Natural killer cell (primary cell): ENCODE data around the gene TWIST2. TPM values are rescaled to one million over a fixed set of nuclear protein-coding genes. Genes with fewer than 3 reads are reported as not detected.

Source experiments
- ATAC-seq, 3 donors: fragments of 150-1000 bp in 2 of 3; fragments of 200-7000 bp in 1 of 3; cut with Tn5 transposase; 1 replicate in 1 of 3; 2 replicates in 2 of 3; pipeline ENCODE4 v1.10.0; 2021; ENCODE audit warnings: mild to moderate bottlenecking in 2 of 3, moderate library complexity in 2 of 3
- DNase-seq, 2 donors: peaks; one replicate each; pipeline versions ENCODE4 v3.0.0 to v3.0.0-alpha.2; 2013 to 2021; ENCODE audit warnings: mixed read lengths in 1 of 2
- H3K27ac ChIP-seq: one replicate; pipeline ENCODE4 v1.5.1; 2013; ENCODE audit warnings: mild to moderate bottlenecking, low read length
- H3K27me3 ChIP-seq: one replicate; pipeline ENCODE4 v1.6.1; 2013; ENCODE audit warnings: low read length; ENCODE audit not compliant: control insufficient read depth, insufficient read depth
- H3K36me3 ChIP-seq: one replicate; pipeline ENCODE4 v1.6.1; 2013; ENCODE audit warnings: low read length; ENCODE audit not compliant: control insufficient read depth, insufficient read depth
- H3K4me1 ChIP-seq: one replicate; pipeline ENCODE4 v1.6.1; 2013; ENCODE audit warnings: low read length; ENCODE audit not compliant: control insufficient read depth, insufficient read depth
- H3K4me3 ChIP-seq: one replicate; pipeline ENCODE4 v1.5.1; 2013; ENCODE audit warnings: low read length
- H3K9me3 ChIP-seq: one replicate; pipeline ENCODE4 v1.6.1; 2013; ENCODE audit warnings: low read length; ENCODE audit not compliant: control insufficient read depth, insufficient read depth
- H3K27ac Mint-ChIP-seq, 2 donors: one replicate each; pipeline ENCODE4 v1.8.0; 2022; ENCODE audit warnings: mild to moderate bottlenecking in 2 of 2, mixed read lengths in 2 of 2, moderate library complexity in 1 of 2
- H3K27me3 Mint-ChIP-seq, 2 donors: one replicate each; pipeline ENCODE4 v1.8.0; 2022; ENCODE audit warnings: low read depth in 2 of 2, mixed read lengths in 2 of 2
- H3K36me3 Mint-ChIP-seq: one replicate; pipeline ENCODE4 v1.8.0; 2022; ENCODE audit warnings: mixed read lengths
- H3K4me1 Mint-ChIP-seq, 2 donors: one replicate each; pipeline ENCODE4 v1.8.0; 2022; ENCODE audit warnings: mixed read lengths in 2 of 2
- H3K4me3 Mint-ChIP-seq: one replicate; pipeline ENCODE4 v1.8.0; 2022; ENCODE audit warnings: mild to moderate bottlenecking, moderate library complexity, mixed read lengths
- H3K9me3 Mint-ChIP-seq, 2 donors: one replicate each; pipeline ENCODE4 v1.8.0; 2022; ENCODE audit warnings: mixed read lengths in 2 of 2
- CTCF ChIP-seq: fragments of 200-600 bp; IDR thresholded peaks from one replicate; pipeline ENCODE4 v1.8.0; 2022; ENCODE audit warnings: antibody characterized with exemption
- WGBS: methylation state at CpG from one replicate; pipeline ENCODE4 v1.1.7; 2013; ENCODE audit warnings: missing lambda C conversion rate; ENCODE audit not compliant: insufficient coverage; 5-methylcytosine and 5-hydroxymethylcytosine counted together
- intact Hi-C: fragments of 100-400 bp; cut with micrococcal nuclease; formaldehyde crosslinking; loops from one replicate; pipeline ENCODE4 v1.14.2; 2022
- total RNA-seq, 4 donors: library from RNA; stranded (reverse); fragments of 120-200 nt in 1 of 4; gene quantifications; one replicate each; pipeline versions ENCODE4 v1.2.3 to v1.2.4, GENCODE V29; 2013 to 2022

Gene TWIST2
- total RNA-seq, 3 donors from 2014 or later (not counting 1 experiment from before 2014, with no cell fraction given), result not detected

- H3K9me3 ChIP-seq, result no peaks in the 10 kb centered on the region
- no peak overlapping the region for H3K27ac ChIP-seq
- intact Hi-C loops, result no loop called here
- H3K9me3 Mint-ChIP-seq, result no peaks in the 10 kb centered on the region
- no peak overlapping the region for H3K4me3 ChIP-seq
- H3K27ac Mint-ChIP-seq, result no peak overlapping the region
- H3K27me3 ChIP-seq, result no peaks in the 10 kb centered on the region
- H3K27me3 Mint-ChIP-seq, result peaks cover 10 to 52% of the 10 kb centered on the region in 2 donors
- H3K4me1 ChIP-seq, result no peaks in the 10 kb centered on the region
- no peak for DNase-seq
- no peak overlapping the region for H3K4me3 Mint-ChIP-seq
- no peak for ATAC-seq
- WGBS, result 47% methylated on average over 3 of the region's 4 CpGs
- TF ChIP-seq CTCF, result no peak
- H3K36me3 ChIP-seq, result no peaks in the 10 kb centered on the region
- H3K4me1 Mint-ChIP-seq, result no peaks in the 10 kb centered on the region
- H3K36me3 Mint-ChIP-seq, result no peaks in the 10 kb centered on the region
These were observed 36.6 kb upstream of the TWIST2 start for GRCh38 chr2:238811293-238811692.

GRCh38 chr2:238811759-238812158 is 36.1 kb upstream of the TWIST2 start:
- H3K27ac ChIP-seq, result no peak overlapping the region
- H3K27me3 ChIP-seq, result no peaks in the 10 kb centered on the region
- no peaks in the 10 kb centered on the region for H3K36me3 ChIP-seq
- 89% methylated on average over 4 of the region's 5 CpGs for WGBS
- ATAC-seq, result no peak
- Mint-ChIP-seq H3K4me1 (no peaks in the 10 kb centered on the region), H3K9me3 (no peaks in the 10 kb centered on the region), H3K36me3 (no peaks in the 10 kb centered on the region), H3K27me3 (peaks cover 10 to 52% of the 10 kb centered on the region in 2 donors), H3K27ac (no peak overlapping the region), H3K4me3 (no peak overlapping the region)
- no peak for DNase-seq
- no peak for TF ChIP-seq CTCF
- H3K4me3 ChIP-seq, result no peak overlapping the region
- no peaks in the 10 kb centered on the region for H3K4me1 ChIP-seq
- intact Hi-C loops, result no loop called here
- no peaks in the 10 kb centered on the region for H3K9me3 ChIP-seq

GRCh38 chr2:238813109-238813508 is 34.8 kb upstream of the TWIST2 start:
- Mint-ChIP-seq H3K27me3 (peaks cover 16 to 63% of the 10 kb centered on the region in 2 donors), H3K9me3 (no peaks in the 10 kb centered on the region), H3K4me1 (no peaks in the 10 kb centered on the region), H3K4me3 (no peak overlapping the region), H3K36me3 (no peaks in the 10 kb centered on the region), H3K27ac (no peak overlapping the region)
- Histone ChIP-seq H3K4me3 (no peak overlapping the region), H3K9me3 (no peaks in the 10 kb centered on the region), H3K27ac (no peak overlapping the region), H3K27me3 (no peaks in the 10 kb centered on the region), H3K4me1 (no peaks in the 10 kb centered on the region), H3K36me3 (no peaks in the 10 kb centered on the region)
- no peak for DNase-seq
- TF ChIP-seq CTCF, result no peak
- ATAC-seq, result no peak
- intact Hi-C loops, result no loop called here
- 35% methylated on average over 8 of the region's 8 CpGs for WGBS

- H3K9me3 Mint-ChIP-seq, result no peaks in the 10 kb centered on the region
These were observed 33.1 kb upstream of the TWIST2 start for GRCh38 chr2:238814815-238815214.

More at GRCh38 chr2:238814815-238815214, 33.1 kb upstream of the TWIST2 start:
- Histone ChIP-seq H3K4me3 (no peak overlapping the region), H3K9me3 (no peaks in the 10 kb centered on the region), H3K36me3 (no peaks in the 10 kb centered on the region), H3K27me3 (peaks cover 3% of the 10 kb centered on the region), H3K4me1 (no peaks in the 10 kb centered on the region), H3K27ac (no peak overlapping the region)
- H3K27me3 Mint-ChIP-seq, result peaks cover 32 to 65% of the 10 kb centered on the region in 2 donors
- 76% methylated on average over 4 of the region's 4 CpGs for WGBS
- no peak overlapping the region for H3K27ac Mint-ChIP-seq
- no peak for TF ChIP-seq CTCF
- no peak for ATAC-seq
- no peak overlapping the region for H3K4me3 Mint-ChIP-seq
- intact Hi-C loops, result no loop called here
- no peak for DNase-seq
- no peaks in the 10 kb centered on the region for H3K4me1 Mint-ChIP-seq
- H3K36me3 Mint-ChIP-seq, result no peaks in the 10 kb centered on the region
